Tibial artery (tissue), 4 donors: ENCODE data around the gene TBR1.

ENCODE experiments used
- DNase-seq, 2 donors: peaks; one replicate each; pipeline ENCODE4 v3.0.0-alpha.2; 2019
- H3K27ac ChIP-seq, 2 donors: fragments of 200-600 bp; sonication (generic) in 1 of 2; 1 replicate in 1 of 2; 2 replicates in 1 of 2; pipeline ENCODE4 v1.5.1; 2018 to 2019; ENCODE audit warnings: mild to moderate bottlenecking in 1 of 2
- H3K27me3 ChIP-seq, 2 donors: fragments of 200-600 bp; sonication (generic) in 1 of 2; one replicate each; pipeline versions ENCODE4 v1.5.1 to v1.6.0; 2016 to 2019
- H3K36me3 ChIP-seq, 3 donors: fragments of 200-600 bp; sonication (generic) in 2 of 3; one replicate each; pipeline ENCODE4 v1.5.1; 2016 to 2019; ENCODE audit warnings: mild to moderate bottlenecking in 2 of 3
- H3K4me1 ChIP-seq, 4 donors: fragments of 200-600 bp; sonication (generic) in 2 of 4; 1 replicate in 3 of 4; 2 replicates in 1 of 4; pipeline ENCODE4 v1.5.1; 2016 to 2019
- H3K4me3 ChIP-seq, 2 donors: fragments of 200-600 bp; sonication (generic) in 1 of 2; 1 replicate in 1 of 2; 2 replicates in 1 of 2; pipeline ENCODE4 v1.5.1; 2018 to 2019; ENCODE audit warnings: mild to moderate bottlenecking in 2 of 2
- H3K9me3 ChIP-seq, 3 donors: fragments of 200-600 bp; sonication (generic) in 1 of 3; one replicate each; pipeline ENCODE4 v1.5.1; 2016 to 2019
- CTCF ChIP-seq, 2 experiments: fragments of 200-600 bp in 1 of 2; fragments of 450-650 bp in 1 of 2; IDR thresholded peaks; one replicate each; pipeline ENCODE4 v1.5.1; 2017 to 2019; ENCODE audit warnings: antibody characterized with exemption in 2 of 2, mild to moderate bottlenecking in 1 of 2, moderate library complexity in 1 of 2
- intact Hi-C: fragments of 100-400 bp; cut with DNase I; formaldehyde crosslinking; loops from one replicate; pipeline ENCODE4 v1.15.0; 2023; ENCODE audit warnings: low total_unique reads

Gene TBR1

DNA sequence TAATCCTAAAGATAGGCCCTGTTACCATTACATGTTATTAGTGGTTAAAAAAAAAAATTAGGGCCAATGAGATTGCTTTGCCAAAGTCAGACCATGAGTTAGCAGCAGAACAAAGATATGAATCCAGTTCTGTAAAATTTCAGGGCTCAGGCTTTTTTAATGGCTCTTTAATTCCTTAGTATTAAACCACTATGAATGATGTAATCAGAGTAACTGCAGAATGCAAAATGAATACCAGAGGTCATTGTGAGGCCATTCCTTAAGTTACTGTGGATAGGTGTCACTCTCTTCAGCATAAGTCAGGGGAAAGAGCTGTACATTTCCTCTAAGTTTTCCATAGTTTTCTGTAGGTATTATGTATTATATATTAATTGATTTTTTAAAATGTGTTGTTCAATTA lies 42.2 kb upstream of the TBR1 start:
- H3K27me3 ChIP-seq = no peaks in the 10 kb centered on the region
- no peak for DNase-seq
- no peak for TF ChIP-seq CTCF (IDR thresholded peaks at IDR 0.05)
- no peak overlapping the region for H3K4me3 ChIP-seq
- H3K9me3 ChIP-seq = no peaks in the 10 kb centered on the region
- intact Hi-C loops = no loop called here
- no peak overlapping the region for H3K27ac ChIP-seq
- no peaks in the 10 kb centered on the region for H3K4me1 ChIP-seq
- peaks cover 4 to 14% (median 10%) of the 10 kb centered on the region in 3 donors for H3K36me3 ChIP-seq

- no peak overlapping the region for H3K4me3 ChIP-seq
- no peaks in the 10 kb centered on the region for H3K4me1 ChIP-seq
- intact Hi-C loops = no loop called here
- no peak for DNase-seq
- no peaks in the 10 kb centered on the region for H3K9me3 ChIP-seq
- H3K27me3 ChIP-seq = no peaks in the 10 kb centered on the region
- peaks cover 4 to 14% (median 10%) of the 10 kb centered on the region in 3 donors for H3K36me3 ChIP-seq
- H3K27ac ChIP-seq = no peak overlapping the region
- TF ChIP-seq CTCF (IDR thresholded peaks at IDR 0.05) = no peak
These were observed 41.7 kb upstream of the TBR1 start for GRCh38 chr2:161374446-161374845.

DNA sequence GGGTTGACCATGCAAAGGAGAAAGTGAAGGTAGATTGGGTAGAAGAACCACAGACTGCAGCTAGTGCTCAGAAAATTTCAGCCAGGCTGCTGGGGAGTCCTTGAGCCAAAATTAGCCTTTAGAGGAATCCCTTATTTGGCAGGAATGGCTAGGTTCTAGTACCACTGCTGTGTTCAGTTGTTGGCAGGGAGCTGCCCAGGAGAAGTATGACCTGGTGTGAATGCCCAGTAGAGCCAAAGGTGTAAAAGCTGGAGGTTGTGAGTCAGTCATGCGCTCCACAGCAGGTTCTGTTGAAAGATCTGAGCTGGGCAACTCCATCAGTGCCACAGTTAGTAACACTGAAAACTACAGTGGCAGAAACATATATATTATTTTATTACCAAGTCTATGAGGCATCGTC lies 36.4 kb upstream of the TBR1 start:
- intact Hi-C loops = no loop called here
- TF ChIP-seq CTCF (IDR thresholded peaks at IDR 0.05) = no peak
- DNase-seq = no peak
- Histone ChIP-seq H3K27me3 (no peaks in the 10 kb centered on the region), H3K9me3 (no peaks in the 10 kb centered on the region), H3K4me1 (no peaks in the 10 kb centered on the region), H3K27ac (no peak overlapping the region), H3K36me3 (no peaks in the 10 kb centered on the region), H3K4me3 (no peak overlapping the region)

DNA sequence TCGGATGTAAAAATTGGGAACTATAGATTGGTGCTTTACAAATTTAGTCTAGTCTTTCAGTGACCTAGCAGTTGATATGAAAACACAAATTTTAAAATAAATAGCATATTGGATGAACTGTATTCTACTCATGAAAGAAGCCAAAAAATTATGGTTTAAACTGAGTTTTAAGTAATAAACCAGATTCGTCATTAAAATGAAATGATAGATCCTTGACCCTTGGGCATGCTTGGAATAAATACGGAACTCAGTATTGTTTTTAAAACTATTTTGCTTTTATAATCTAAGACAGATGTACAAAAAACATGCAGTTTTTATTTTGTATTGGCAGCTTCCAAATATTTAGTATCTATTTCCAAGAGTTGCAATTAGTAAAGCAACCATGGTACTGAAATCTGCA lies 34.6 kb upstream of the TBR1 start:
- H3K9me3 ChIP-seq = no peaks in the 10 kb centered on the region
- TF ChIP-seq CTCF (IDR thresholded peaks at IDR 0.05) = no peak
- intact Hi-C loops = no loop called here
- H3K27me3 ChIP-seq = no peaks in the 10 kb centered on the region
- H3K4me1 ChIP-seq = no peaks in the 10 kb centered on the region
- no peak overlapping the region for H3K4me3 ChIP-seq
- no peaks in the 10 kb centered on the region for H3K36me3 ChIP-seq
- DNase-seq = no peak
- H3K27ac ChIP-seq = no peak overlapping the region

- no peak overlapping the region for H3K4me3 ChIP-seq
- no peak for DNase-seq
- H3K27ac ChIP-seq = no peak overlapping the region
- no peaks in the 10 kb centered on the region for H3K36me3 ChIP-seq
- no peaks in the 10 kb centered on the region for H3K27me3 ChIP-seq
- TF ChIP-seq CTCF (IDR thresholded peaks at IDR 0.05) = no peak
- no peaks in the 10 kb centered on the region for H3K9me3 ChIP-seq
- no peaks in the 10 kb centered on the region for H3K4me1 ChIP-seq
- intact Hi-C loops = no loop called here
These were observed 33.4 kb upstream of the TBR1 start for GRCh38 chr2:161382747-161383146.

- Histone ChIP-seq H3K9me3 (no peaks in the 10 kb centered on the region), H3K4me1 (peaks cover 0 to under 1% (median 0%) of the 10 kb centered on the region in 4 donors), H3K36me3 (no peaks in the 10 kb centered on the region), H3K27ac (no peak overlapping the region), H3K27me3 (no peaks in the 10 kb centered on the region), H3K4me3 (no peak overlapping the region)
- no peak for TF ChIP-seq CTCF (IDR thresholded peaks at IDR 0.05)
- DNase-seq = no peak
- intact Hi-C loops = no loop called here
These were observed 31.2 kb upstream of the TBR1 start for GRCh38 chr2:161384864-161385263.
